NT2/D1 (cell line): ENCODE measurements around the gene GLCE.

Experiments used
- SUZ12 ChIP-seq: IDR thresholded peaks from 2 replicates; pipeline ENCODE4 v1.6.1; 2011; ENCODE audit not compliant: insufficient read length, insufficient read depth; ENCODE audit errors: extremely low read depth
- YY1 ChIP-seq: IDR thresholded peaks from 2 replicates; pipeline ENCODE4 v1.6.1; 2011; ENCODE audit not compliant: insufficient read length, insufficient read depth
- ZNF274 ChIP-seq: IDR thresholded peaks from 2 replicates; pipeline ENCODE4 v1.6.1; 2011; ENCODE audit warnings: mild to moderate bottlenecking, low read depth, low read length

DNA sequence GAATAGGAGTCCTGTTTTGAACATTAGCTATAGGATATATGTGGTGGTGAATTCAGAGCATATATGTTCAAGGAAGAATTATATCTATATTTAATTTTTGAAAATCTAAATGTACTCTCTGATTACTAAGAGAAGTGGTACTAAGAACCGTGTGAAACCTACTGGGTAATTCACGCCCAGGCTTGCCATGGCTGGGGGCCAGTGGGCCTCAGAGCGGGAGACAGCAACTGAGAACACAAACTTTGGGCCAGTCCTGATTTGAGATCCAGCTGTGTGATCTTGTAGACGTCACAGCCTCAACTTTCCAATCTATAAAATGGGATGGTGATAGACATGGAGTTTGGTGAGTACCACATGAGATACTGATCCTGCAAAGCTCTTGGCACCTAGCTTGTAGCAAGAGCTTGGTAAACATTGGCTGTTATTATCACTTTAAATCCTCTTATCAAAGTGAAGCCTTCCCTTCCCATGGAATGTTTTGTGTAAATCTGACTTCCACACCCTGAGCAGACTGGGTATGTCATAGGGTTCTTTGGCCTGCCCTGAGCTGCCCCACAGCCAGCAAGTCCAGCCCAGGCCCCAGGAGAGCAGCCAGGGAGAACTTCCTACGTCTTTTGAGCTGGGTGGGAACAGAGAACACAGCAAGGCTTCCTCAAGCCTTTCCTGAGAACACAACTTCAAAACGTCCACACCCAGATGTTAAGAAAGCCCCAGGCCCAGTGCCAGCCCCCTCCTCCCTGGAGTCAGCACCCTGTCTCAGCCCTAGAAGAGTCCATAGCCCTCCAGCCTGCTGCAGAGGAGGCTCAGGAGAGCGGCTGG is 130.1 kb downstream of the GLCE start:
- TF ChIP-seq ZNF274 (no peak), YY1 (no peak), SUZ12 (no peak)
